IgD-negative memory B cell (primary cell): ENCODE measurements around the gene FGGY. TPM values are rescaled to one million over a fixed set of nuclear protein-coding genes. Genes with fewer than 3 reads are reported as not detected.
"Not testable (repeated sequence)": the region's sequence is repeated elsewhere in the genome, so short reads cannot be mapped to it uniquely, and the experiment has no call there.

Source experiments
- H3K27ac Mint-ChIP-seq, 3 donors: one replicate each; pipeline ENCODE4 v1.8.0; 2020 to 2022; ENCODE audit warnings: mild to moderate bottlenecking in 3 of 3, mixed read lengths in 3 of 3, moderate library complexity in 1 of 3
- H3K27me3 Mint-ChIP-seq: one replicate; pipeline ENCODE4 v1.8.0; 2021; ENCODE audit warnings: mixed read lengths
- H3K36me3 Mint-ChIP-seq: one replicate; pipeline ENCODE4 v1.8.0; 2020; ENCODE audit warnings: mild to moderate bottlenecking, mixed read lengths
- H3K4me1 Mint-ChIP-seq, 3 donors: one replicate each; pipeline ENCODE4 v1.8.0; 2020 to 2022; ENCODE audit warnings: mixed read lengths in 3 of 3, mild to moderate bottlenecking in 1 of 3
- H3K4me3 Mint-ChIP-seq, 4 donors: one replicate each; pipeline ENCODE4 v1.8.0; 2020 to 2022; ENCODE audit warnings: mild to moderate bottlenecking in 4 of 4, mixed read lengths in 4 of 4, moderate library complexity in 3 of 4
- H3K9me3 Mint-ChIP-seq, 3 donors: one replicate each; pipeline ENCODE4 v1.8.0; 2020 to 2021; ENCODE audit warnings: mixed read lengths in 3 of 3, mild to moderate bottlenecking in 1 of 3
- polyA plus RNA-seq: library from polyadenylated mRNA; unstranded; fragments of 300-500 nt; fragmentation: Illumina TruSeq; gene quantifications from one replicate; pipeline ENCODE4 v1.2.3, GENCODE V29; 2021

FGGY gene
- polyA plus RNA-seq, 1 donor from 2014 or later: 6.1 TPM

GRCh38 chr1:59731591-59731990 lies 434.7 kb downstream of the FGGY start:
- Mint-ChIP-seq H3K36me3 (peaks cover 17% of the 10 kb centered on the region), H3K4me1 (no peaks in the 10 kb centered on the region), H3K27me3 (no peaks in the 10 kb centered on the region), H3K9me3 (peaks cover 0 to 8% (median 0%) of the 10 kb centered on the region in 3 donors), H3K27ac (no peak overlapping the region), H3K4me3 (no peak overlapping the region)

GRCh38 chr1:59732214-59732955 lies 435.5 kb downstream of the FGGY start:
- H3K4me1 Mint-ChIP-seq: no peaks in the 10 kb centered on the region
- peaks cover 17% of the 10 kb centered on the region for H3K36me3 Mint-ChIP-seq
- H3K4me3 Mint-ChIP-seq: no peak overlapping the region
- peaks cover 0 to 9% (median 0%) of the 10 kb centered on the region in 3 donors for H3K9me3 Mint-ChIP-seq
- no peaks in the 10 kb centered on the region for H3K27me3 Mint-ChIP-seq
- no peak overlapping the region for H3K27ac Mint-ChIP-seq

- H3K4me3 Mint-ChIP-seq: no peak overlapping the region
- no peak overlapping the region for H3K27ac Mint-ChIP-seq
- peaks cover 17% of the 10 kb centered on the region for H3K36me3 Mint-ChIP-seq
- no peaks in the 10 kb centered on the region for H3K4me1 Mint-ChIP-seq
- H3K9me3 Mint-ChIP-seq: peaks cover 0 to 9% (median 0%) of the 10 kb centered on the region in 3 donors
- no peaks in the 10 kb centered on the region for H3K27me3 Mint-ChIP-seq
Observed at GRCh38 chr1:59733443-59734141, 436.7 kb downstream of the FGGY start.

- not testable (repeated sequence) for H3K27ac Mint-ChIP-seq, H3K4me3 Mint-ChIP-seq, H3K4me1 Mint-ChIP-seq, H3K27me3 Mint-ChIP-seq
- Mint-ChIP-seq H3K9me3 (peaks cover 0 to 12% (median 0%) of the 10 kb centered on the region in 3 donors), H3K36me3 (peaks cover 19% of the 10 kb centered on the region)
Observed at GRCh38 chr1:59735927-59736326, 439.0 kb downstream of the FGGY start.

GRCh38 chr1:59736744-59737143 lies 439.9 kb downstream of the FGGY start:
- peaks cover 0 to 15% (median 0%) of the 10 kb centered on the region in 3 donors for H3K9me3 Mint-ChIP-seq
- no peaks in the 10 kb centered on the region for H3K27me3 Mint-ChIP-seq
- no peaks in the 10 kb centered on the region for H3K4me1 Mint-ChIP-seq
- no peak overlapping the region for H3K4me3 Mint-ChIP-seq
- peaks cover 16% of the 10 kb centered on the region for H3K36me3 Mint-ChIP-seq
- H3K27ac Mint-ChIP-seq: no peak overlapping the region

- H3K27ac Mint-ChIP-seq: no peak overlapping the region
- no peak overlapping the region for H3K4me3 Mint-ChIP-seq
- peaks cover 16% of the 10 kb centered on the region for H3K36me3 Mint-ChIP-seq
- H3K9me3 Mint-ChIP-seq: peaks cover 0 to 15% (median 0%) of the 10 kb centered on the region in 3 donors
- H3K27me3 Mint-ChIP-seq: no peaks in the 10 kb centered on the region
- no peaks in the 10 kb centered on the region for H3K4me1 Mint-ChIP-seq
Observed at GRCh38 chr1:59737638-59738037, 440.7 kb downstream of the FGGY start.

GRCh38 chr1:59738152-59738551 lies 441.3 kb downstream of the FGGY start:
- Mint-ChIP-seq H3K4me1 (no peaks in the 10 kb centered on the region), H3K27me3 (no peaks in the 10 kb centered on the region), H3K36me3 (peaks cover 16% of the 10 kb centered on the region), H3K9me3 (peaks cover 0 to 15% (median 0%) of the 10 kb centered on the region in 3 donors), H3K27ac (no peak overlapping the region), H3K4me3 (no peak overlapping the region)

- Mint-ChIP-seq H3K27ac (no peak overlapping the region), H3K4me3 (no peak overlapping the region), H3K4me1 (no peaks in the 10 kb centered on the region), H3K27me3 (no peaks in the 10 kb centered on the region), H3K36me3 (peaks cover 14% of the 10 kb centered on the region), H3K9me3 (peaks cover 0 to 15% (median 0%) of the 10 kb centered on the region in 3 donors)
Observed at GRCh38 chr1:59738591-59739015, 441.7 kb downstream of the FGGY start.

GRCh38 chr1:59739111-59739510 lies 442.2 kb downstream of the FGGY start:
- H3K27ac Mint-ChIP-seq: no peak overlapping the region
- H3K4me1 Mint-ChIP-seq: no peaks in the 10 kb centered on the region
- peaks cover 0 to 15% (median 0%) of the 10 kb centered on the region in 3 donors for H3K9me3 Mint-ChIP-seq
- H3K27me3 Mint-ChIP-seq: no peaks in the 10 kb centered on the region
- no peak overlapping the region for H3K4me3 Mint-ChIP-seq
- H3K36me3 Mint-ChIP-seq: peaks cover 14% of the 10 kb centered on the region

- no peak overlapping the region for H3K27ac Mint-ChIP-seq
- peaks cover 0 to 6% (median 0%) of the 10 kb centered on the region in 3 donors for H3K9me3 Mint-ChIP-seq
- H3K4me3 Mint-ChIP-seq: no peak overlapping the region
- H3K27me3 Mint-ChIP-seq: no peaks in the 10 kb centered on the region
- H3K4me1 Mint-ChIP-seq: no peaks in the 10 kb centered on the region
- H3K36me3 Mint-ChIP-seq: peaks cover 9% of the 10 kb centered on the region
Observed at GRCh38 chr1:59742526-59742925, 445.6 kb downstream of the FGGY start.

- H3K27me3 Mint-ChIP-seq: no peaks in the 10 kb centered on the region
- H3K9me3 Mint-ChIP-seq: peaks cover 0 to 6% (median 0%) of the 10 kb centered on the region in 3 donors
- H3K4me1 Mint-ChIP-seq: no peaks in the 10 kb centered on the region
- H3K4me3 Mint-ChIP-seq: no peak overlapping the region
- peaks cover 10% of the 10 kb centered on the region for H3K36me3 Mint-ChIP-seq
- H3K27ac Mint-ChIP-seq: no peak overlapping the region
Observed at GRCh38 chr1:59743324-59744091, 446.6 kb downstream of the FGGY start.

- Mint-ChIP-seq H3K4me1 (peaks cover 3 to 5% (median 3%) of the 10 kb centered on the region in 3 donors), H3K27ac (no peak overlapping the region), H3K36me3 (peaks cover 6% of the 10 kb centered on the region), H3K4me3 (no peak overlapping the region), H3K9me3 (no peaks in the 10 kb centered on the region), H3K27me3 (no peaks in the 10 kb centered on the region)
Observed at GRCh38 chr1:59747420-59748024, 450.6 kb downstream of the FGGY start.

- no peak overlapping the region for H3K27ac Mint-ChIP-seq
- H3K4me3 Mint-ChIP-seq: no peak overlapping the region
- no peaks in the 10 kb centered on the region for H3K9me3 Mint-ChIP-seq
- H3K4me1 Mint-ChIP-seq: peaks cover 3 to 5% (median 3%) of the 10 kb centered on the region in 3 donors
- H3K36me3 Mint-ChIP-seq: peaks cover 6% of the 10 kb centered on the region
- H3K27me3 Mint-ChIP-seq: no peaks in the 10 kb centered on the region
Observed at GRCh38 chr1:59748123-59748522, 451.2 kb downstream of the FGGY start.

GRCh38 chr1:59750328-59751003 lies 453.6 kb downstream of the FGGY start:
- Mint-ChIP-seq H3K36me3 (peaks cover 7% of the 10 kb centered on the region), H3K4me1 (peaks cover 3 to 5% (median 3%) of the 10 kb centered on the region in 3 donors), H3K27me3 (no peaks in the 10 kb centered on the region), H3K27ac (no peak overlapping the region), H3K9me3 (no peaks in the 10 kb centered on the region), H3K4me3 (no peak overlapping the region)
